GM12878 (cell line): ENCODE measurements around the gene KCNN3. TPM values are rescaled to one million over a fixed set of nuclear protein-coding genes. Genes with fewer than 3 reads are reported as not detected.

Experiments
- ATAC-seq: fragments of 200-7000 bp; cut with Tn5 transposase; 3 replicates; pipeline ENCODE4 v1.9.1; 2020; ENCODE audit warnings: mild to moderate bottlenecking, moderate library complexity
- BruUV-seq: library from RNA; stranded (reverse); fragments of 400-500 nt; replicated peaks from 2 replicates; lab custom pipeline; 2021; lab: Mats Ljungman, UMichigan
- CTCF ChIA-PET: fragments of 300-600 bp; sonication (Branson Sonifier 250); formaldehyde crosslinking; extraction: SDS; loops from one replicate; lab custom pipeline; 2021; ENCODE audit warnings: inconsistent platforms; lab: Yijun Ruan, JAX
- POLR2A ChIA-PET: fragments of 350-600 bp; formaldehyde crosslinking; extraction: SDS; loops from one replicate; lab custom pipeline; 2021; ENCODE audit warnings: inconsistent platforms; lab: Charles Lee
- RAD21 ChIA-PET: fragments of 300-600 bp; sonication (Branson Sonifier 250); formaldehyde crosslinking; loops from one replicate; lab custom pipeline; 2023; ENCODE audit warnings: antibody characterized with exemption; ENCODE audit not compliant: unreplicated experiment; lab: Charles Lee
- SMC1A ChIA-PET: fragments of 300-600 bp; sonication (Branson Sonifier 250); formaldehyde crosslinking; loops from one replicate; lab custom pipeline; 2023; ENCODE audit not compliant: unreplicated experiment, uncharacterized antibody; lab: Charles Lee
- DNase-seq: peaks from one replicate; pipeline ENCODE4 v3.0.0-alpha.2; 2011; ENCODE audit warnings: low read depth, low spot score
- FAIRE-seq: peaks from 3 replicates; lab custom pipeline; 2011; peaks lifted over from hg19 to GRCh38; lab: Jason Lieb, UNC
- H2AFZ ChIP-seq: 2 replicates; pipeline ENCODE4 v1.6.0; 2011; ENCODE audit warnings: low read depth, low read length, control low read depth; ENCODE audit not compliant: control insufficient read depth
- H3K27ac ChIP-seq: 2 replicates; pipeline ENCODE4 v1.5.1; 2011; ENCODE audit warnings: control low read depth; ENCODE audit not compliant: control insufficient read depth, insufficient read depth
- H3K27me3 ChIP-seq, 2 experiments: replicated peaks in 1 of 2; 2 replicates each; pipeline versions ENCODE4 v1.6.0 to v1.6.1; 2011; ENCODE audit warnings: low read length in 1 of 2; ENCODE audit not compliant: control insufficient read depth in 2 of 2, insufficient read depth in 2 of 2
- H3K36me3 ChIP-seq, 2 experiments: 2 replicates each; pipeline ENCODE4 v1.5.1; 2011; ENCODE audit warnings: low read length in 1 of 2; ENCODE audit not compliant: control insufficient read depth in 2 of 2, insufficient read depth in 2 of 2
- H3K4me1 ChIP-seq: 2 replicates; pipeline ENCODE4 v1.6.1; 2011; ENCODE audit warnings: mild to moderate bottlenecking, low read length, moderate library complexity, mixed read lengths; ENCODE audit not compliant: control insufficient read depth, insufficient read depth
- H3K4me2 ChIP-seq: 2 replicates; pipeline ENCODE4 v1.6.0; 2011; ENCODE audit warnings: control low read depth; ENCODE audit not compliant: control insufficient read depth, insufficient read depth
- H3K4me3 ChIP-seq: fragments of 200-600 bp; sonication (generic); 2 replicates; pipeline ENCODE4 v1.5.1; 2016
- H3K79me2 ChIP-seq: 2 replicates; pipeline ENCODE4 v1.6.0; 2011; ENCODE audit warnings: low read length; ENCODE audit not compliant: control insufficient read depth, insufficient read depth
- H3K9ac ChIP-seq: 2 replicates; pipeline ENCODE4 v1.8.0; 2011; ENCODE audit warnings: low read length, control low read depth, mixed read lengths; ENCODE audit not compliant: control insufficient read depth, insufficient read depth
- H3K9me3 ChIP-seq: replicated peaks from 3 replicates; pipeline ENCODE4 v1.5.1; 2011; ENCODE audit warnings: mild to moderate bottlenecking, low read length; ENCODE audit not compliant: control insufficient read depth, insufficient read depth
- H4K20me1 ChIP-seq: 2 replicates; pipeline ENCODE4 v1.6.0; 2011; ENCODE audit not compliant: control insufficient read depth, insufficient read depth
- EED ChIP-seq: sonication (generic); IDR thresholded peaks from 2 replicates; pipeline ENCODE4 v1.6.1; 2016; ENCODE audit warnings: antibody characterized with exemption, low read depth
- HSF1 ChIP-seq: fragments of 150-350 bp; IDR thresholded peaks from 2 replicates; pipeline ENCODE4 v1.6.1; 2014; ENCODE audit warnings: mild to moderate bottlenecking, low read depth, low read length
- JUNB ChIP-seq: IDR thresholded peaks from 2 replicates; pipeline ENCODE4 v1.6.1; 2016; ENCODE audit warnings: antibody characterized with exemption, mild to moderate bottlenecking
- MXI1 ChIP-seq: fragments of 150-350 bp; IDR thresholded peaks from 2 replicates; pipeline ENCODE4 v1.6.1; 2011; ENCODE audit warnings: low read depth, mild to moderate bottlenecking, inconsistent platforms, low read length, improper control_type of control experiment
- NBN ChIP-seq: fragments of 450-650 bp; IDR thresholded peaks from 2 replicates; pipeline ENCODE4 v1.6.1; 2016
- PBX3 ChIP-seq: IDR thresholded peaks from 2 replicates; pipeline ENCODE4 v1.6.1; 2011; ENCODE audit warnings: mild to moderate bottlenecking, low read depth, low read length, moderate library complexity; ENCODE audit not compliant: insufficient replicate concordance
- POLR2AphosphoS5 ChIP-seq: IDR thresholded peaks from 2 replicates; pipeline ENCODE4 v1.6.1; 2011; ENCODE audit warnings: mild to moderate bottlenecking, low read length, inconsistent platforms
- RELA ChIP-seq: fragments of 450-650 bp; IDR thresholded peaks from 2 replicates; pipeline ENCODE4 v1.8.0; 2014; ENCODE audit warnings: borderline replicate concordance; ENCODE audit not compliant: partially characterized antibody
- SUZ12 ChIP-seq: fragments of 200-600 bp; sonication (generic); IDR thresholded peaks from one replicate; pipeline ENCODE4 v1.6.1; 2018; ENCODE audit warnings: antibody characterized with exemption, mild to moderate bottlenecking; ENCODE audit not compliant: unreplicated experiment
- YBX1 ChIP-seq: fragments of 450-650 bp; IDR thresholded peaks from 2 replicates; pipeline ENCODE4 v1.6.1; 2016; ENCODE audit warnings: antibody characterized with exemption
- WGBS: methylation state at CpG from one replicate; pipeline ENCODE4 v1.1.6; 2016; ENCODE audit warnings: low lambda C conversion rate; ENCODE audit not compliant: insufficient replicate concordance, insufficient coverage; ENCODE audit errors: missing lambda C conversion rate; 5-methylcytosine and 5-hydroxymethylcytosine counted together
- in situ Hi-C: fragments of 300-500 bp; cut with MboI; formaldehyde crosslinking; loops from 9 replicates; pipeline ENCODE4 v1.14.3; 2018; ENCODE audit warnings: mixed read lengths
- intact Hi-C: fragments of 100-400 bp; cut with micrococcal nuclease; formaldehyde crosslinking; loops from one replicate; pipeline ENCODE4 v1.14.2; 2022; ENCODE audit not compliant: unreplicated experiment
- polyA plus RNA-seq, 11 experiments: library from polyadenylated mRNA; depleted of rRNA in 4 of 11; unstranded in 6 of 11; stranded (reverse) in 5 of 11; fragments of >200 nt; fragmentation: Nextera tagmentation in 4 of 11; fragmentation: Illumina TruSeq in 1 of 11; extraction: Ambion mirVana in 4 of 11; extraction: Trizol in 1 of 11; gene quantifications; 1 replicate in 1 of 11; 2 replicates in 10 of 11; pipeline versions ENCODE4 v1.2.1 to v1.2.3, GENCODE V29; 2011 to 2016; ENCODE audit warnings: inconsistent platforms in 2 of 11, missing spikeins in 2 of 11, low read depth in 1 of 11
- total RNA-seq, 4 experiments: library from RNA; depleted of rRNA in 3 of 4; stranded (reverse); fragments of >200 nt in 3 of 4; fragmentation: Illumina TruSeq in 1 of 4; extraction: Trizol in 1 of 4; gene quantifications; 2 replicates each; pipeline versions ENCODE4 v1.2.1 to v1.2.3, GENCODE V29; 2013 to 2021

The KCNN3 gene
- total and polyA plus RNA-seq, 10 of the 15 experiments (the other 5 are each of a cell fraction or from before 2014, with no cell fraction given): 3.5 to 26.4 (median 14.9) TPM

GRCh38 chr1:154745750-154746425 is 124.2 kb downstream of the KCNN3 start:
- Histone ChIP-seq H3K27me3 (no peaks in the 10 kb centered on the region), H3K4me1 (peaks cover 48% of the 10 kb centered on the region)
- CTCF ChIA-PET: interaction anchor here (0.9 to 1.6 kb wide), 5 partner anchors 45 to 190 kb away, joined by 3 to 5 read pairs (median 4); partner anchors contain the start of gene PMVK

More at GRCh38 chr1:154745750-154746425, 124.2 kb downstream of the KCNN3 start:
- no peaks in the 10 kb centered on the region for H4K20me1 ChIP-seq
- H3K4me3 ChIP-seq: no peak overlapping the region
- in situ Hi-C loops: no loop called here
- ChIA-PET SMC1A (interaction anchor here (0.6 to 2.1 kb wide), 4 partner anchors 20 to 128 kb away, joined by 3 to 7 read pairs (median 4); no protein-coding TSS in a partner anchor), RAD21 (interaction anchor here (0.8 to 1.1 kb wide), 3 partner anchors 76 to 120 kb away, joined by 3 read pairs; no protein-coding TSS in a partner anchor), POLR2A (interaction anchor here (0.9 to 1.0 kb wide), 2 partner anchors 119 to 126 kb away, joined by 3 to 4 read pairs; no protein-coding TSS in a partner anchor)
- no TSS peak for BruUV-seq
- no peak for TF ChIP-seq POLR2AphosphoS5
- TF ChIP-seq MXI1: no peak
- TF ChIP-seq NBN: no peak
- TF ChIP-seq SUZ12: no peak
- TF ChIP-seq PBX3: no peak
- TF ChIP-seq YBX1: no peak
- no peak for TF ChIP-seq EED
- TF ChIP-seq HSF1: no peak
- no peak for TF ChIP-seq JUNB
- no peak for TF ChIP-seq RELA
- intact Hi-C loops: loop anchor here (5.0 kb wide), 2 partner anchors 131 to 189 kb away; partner anchors contain the start of gene UBE2Q1
- ATAC-seq (no peak), FAIRE-seq (no peak), DNase-seq (no peak)
- no peak overlapping the region for H3K9ac ChIP-seq
- WGBS: 85% methylated on average over 12 of the region's 12 CpGs
- no peak overlapping the region; the same call in 1 of the 2 replicates for H3K4me2 ChIP-seq
- no peak overlapping the region for H2AFZ ChIP-seq
- H3K27ac ChIP-seq: no peak overlapping the region
- H3K79me2 ChIP-seq: no peaks in the 10 kb centered on the region
- no peaks in the 10 kb centered on the region; the same call in 2 of the 3 replicates for H3K9me3 ChIP-seq
- peaks cover 7 to 8% of the 10 kb centered on the region in 2 experiments; a peak in 3 of 4 replicates for H3K36me3 ChIP-seq
